MM.1S (cell line): ENCODE results near the gene GRK1.

Source experiments
- DNase-seq: peaks from one replicate; pipeline ENCODE4 v3.0.0-alpha.2; 2015
- H2AFZ ChIP-seq: fragments of 300-600 bp; sonication (generic); 2 replicates; pipeline ENCODE4 v1.6.0; 2016; ENCODE audit warnings: antibody characterized with exemption, low read length
- H3F3A ChIP-seq: fragments of 300-600 bp; sonication (generic); 2 replicates; pipeline ENCODE4 v1.6.1; 2016; ENCODE audit warnings: mild to moderate bottlenecking, antibody characterized with exemption, low read length, moderate library complexity, mixed read lengths; ENCODE audit not compliant: insufficient read depth
- H3K27ac ChIP-seq: fragments of 300-600 bp; sonication (generic); 2 replicates; pipeline ENCODE4 v1.5.1; 2016; ENCODE audit warnings: mild to moderate bottlenecking, low read length
- H3K27me3 ChIP-seq: fragments of 300-600 bp; sonication (generic); replicated peaks from 2 replicates; pipeline ENCODE4 v1.6.0; 2016; ENCODE audit warnings: low read length; ENCODE audit not compliant: insufficient read depth
- H3K36me3 ChIP-seq: fragments of 300-600 bp; sonication (generic); replicated peaks from 2 replicates; pipeline ENCODE4 v1.6.1; 2016; ENCODE audit warnings: mild to moderate bottlenecking, low read length, mixed read lengths; ENCODE audit not compliant: insufficient read depth
- H3K4me1 ChIP-seq: fragments of 300-600 bp; sonication (generic); 2 replicates; pipeline ENCODE4 v1.6.1; 2016; ENCODE audit warnings: low read length, mixed read lengths
- H3K4me2 ChIP-seq: fragments of 300-600 bp; sonication (generic); 2 replicates; pipeline ENCODE4 v1.6.0; 2016; ENCODE audit warnings: low read depth, low read length
- H3K4me3 ChIP-seq: fragments of 300-600 bp; sonication (generic); 2 replicates; pipeline ENCODE4 v1.5.1; 2016; ENCODE audit warnings: low read length, mixed read lengths
- H3K79me2 ChIP-seq: fragments of 300-600 bp; sonication (generic); 2 replicates; pipeline ENCODE4 v1.6.1; 2016; ENCODE audit warnings: mixed run types, low read length, mixed read lengths
- H3K9ac ChIP-seq: fragments of 300-600 bp; sonication (generic); 2 replicates; pipeline ENCODE4 v1.6.1; 2016; ENCODE audit warnings: low read length, mixed read lengths
- H3K9me2 ChIP-seq: fragments of 300-600 bp; sonication (generic); replicated peaks from 2 replicates; pipeline ENCODE4 v1.6.1; 2016; ENCODE audit warnings: mild to moderate bottlenecking, low read length, mixed read lengths; ENCODE audit not compliant: insufficient read depth
- H3K9me3 ChIP-seq: fragments of 300-600 bp; sonication (generic); replicated peaks from 2 replicates; pipeline ENCODE4 v1.6.1; 2016; ENCODE audit warnings: mild to moderate bottlenecking, low read length, mixed read lengths; ENCODE audit not compliant: insufficient read depth
- H4K20me1 ChIP-seq: fragments of 300-600 bp; sonication (generic); 2 replicates; pipeline ENCODE4 v1.6.1; 2016; ENCODE audit warnings: mild to moderate bottlenecking, low read length, moderate library complexity, mixed read lengths; ENCODE audit not compliant: insufficient read depth
- EZH2 ChIP-seq: fragments of 300-600 bp; sonication (generic); optimal IDR thresholded peaks from 2 replicates; pipeline ENCODE3; 2017; ENCODE audit warnings: low read depth, mild to moderate bottlenecking, antibody characterized with exemption, low read length, mixed read lengths
- EZH2phosphoT487 ChIP-seq: fragments of 300-600 bp; sonication (generic); IDR thresholded peaks from 2 replicates; pipeline ENCODE4 v1.6.1; 2018; ENCODE audit warnings: antibody characterized with exemption, low read length
- TF ChIP-seq, protein P1 (sequence below): fragments of 300-600 bp; sonication (generic); IDR thresholded peaks from 2 replicates; pipeline ENCODE4 v1.5.1; 2016; ENCODE audit warnings: antibody characterized with exemption, low read length, mixed read lengths

Gene GRK1

DNA sequence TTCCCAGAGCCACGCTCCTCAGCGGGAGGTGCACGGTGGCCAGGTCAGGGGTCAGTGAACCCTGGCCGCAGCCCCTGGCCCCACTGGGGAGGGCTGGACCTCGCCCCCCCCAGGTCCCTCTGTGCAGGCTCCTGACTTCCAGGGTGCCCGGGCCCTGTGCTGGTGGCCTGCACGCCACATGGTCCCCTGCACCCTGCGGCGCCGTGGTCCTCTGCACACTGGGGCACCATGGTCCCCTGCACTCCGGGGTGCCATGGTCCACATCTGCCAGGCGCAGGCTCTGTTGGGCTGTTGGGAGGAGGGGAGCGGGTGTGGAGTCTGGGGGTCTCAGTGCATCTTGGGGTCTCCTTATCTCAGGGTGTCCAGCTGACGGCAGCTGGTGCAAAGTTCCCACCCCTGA is 68.7 kb downstream of the GRK1 start:
- no peak overlapping the region for H2AFZ ChIP-seq
- H3K9me2 ChIP-seq, result no peaks in the 10 kb centered on the region
- H3K9ac ChIP-seq, result no peak overlapping the region
- no peak overlapping the region for H3K27ac ChIP-seq
- TF ChIP-seq, protein P1, sequence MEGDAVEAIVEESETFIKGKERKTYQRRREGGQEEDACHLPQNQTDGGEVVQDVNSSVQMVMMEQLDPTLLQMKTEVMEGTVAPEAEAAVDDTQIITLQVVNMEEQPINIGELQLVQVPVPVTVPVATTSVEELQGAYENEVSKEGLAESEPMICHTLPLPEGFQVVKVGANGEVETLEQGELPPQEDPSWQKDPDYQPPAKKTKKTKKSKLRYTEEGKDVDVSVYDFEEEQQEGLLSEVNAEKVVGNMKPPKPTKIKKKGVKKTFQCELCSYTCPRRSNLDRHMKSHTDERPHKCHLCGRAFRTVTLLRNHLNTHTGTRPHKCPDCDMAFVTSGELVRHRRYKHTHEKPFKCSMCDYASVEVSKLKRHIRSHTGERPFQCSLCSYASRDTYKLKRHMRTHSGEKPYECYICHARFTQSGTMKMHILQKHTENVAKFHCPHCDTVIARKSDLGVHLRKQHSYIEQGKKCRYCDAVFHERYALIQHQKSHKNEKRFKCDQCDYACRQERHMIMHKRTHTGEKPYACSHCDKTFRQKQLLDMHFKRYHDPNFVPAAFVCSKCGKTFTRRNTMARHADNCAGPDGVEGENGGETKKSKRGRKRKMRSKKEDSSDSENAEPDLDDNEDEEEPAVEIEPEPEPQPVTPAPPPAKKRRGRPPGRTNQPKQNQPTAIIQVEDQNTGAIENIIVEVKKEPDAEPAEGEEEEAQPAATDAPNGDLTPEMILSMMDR, result no peak
- TF ChIP-seq EZH2phosphoT487 (no peak), EZH2 (no peak)
- no peaks in the 10 kb centered on the region for H3K79me2 ChIP-seq
- no peak overlapping the region for H3K4me3 ChIP-seq
- no peaks in the 10 kb centered on the region for H3K36me3 ChIP-seq
- no peaks in the 10 kb centered on the region for H4K20me1 ChIP-seq
- H3F3A ChIP-seq, result peaks cover 6% of the 10 kb centered on the region
- H3K4me1 ChIP-seq, result peaks cover 11% of the 10 kb centered on the region
- no peak for DNase-seq
- H3K4me2 ChIP-seq, result no peak overlapping the region
- H3K27me3 ChIP-seq, result no peaks in the 10 kb centered on the region
- no peaks in the 10 kb centered on the region for H3K9me3 ChIP-seq

- no peak for TF ChIP-seq EZH2
- H3K9me3 ChIP-seq, result no peaks in the 10 kb centered on the region
Measured at GRCh38 chr13:113736258-113736731, 69.3 kb downstream of the GRK1 start.

DNA sequence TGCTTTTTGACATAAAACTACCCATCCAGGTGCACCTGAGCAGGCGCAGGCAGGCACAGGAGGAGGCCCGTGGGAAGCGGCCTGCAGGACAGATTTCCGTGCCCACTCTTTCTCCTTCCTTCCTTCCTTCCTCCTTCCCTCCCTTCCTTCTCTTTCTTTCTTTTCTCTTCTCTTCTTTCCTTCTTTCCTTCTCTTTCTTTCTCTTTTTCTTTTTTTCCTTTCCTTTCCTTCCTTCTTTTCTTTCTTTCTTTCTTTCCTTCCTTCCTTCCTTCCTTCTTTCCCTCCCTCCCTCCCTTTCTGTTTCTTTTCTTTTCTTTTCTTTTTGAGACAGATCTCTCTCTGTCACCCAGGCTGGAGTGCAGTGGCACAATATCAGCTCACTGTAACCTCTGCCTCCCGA is 70.8 kb downstream of the GRK1 start:
- Histone ChIP-seq H4K20me1 (no peaks in the 10 kb centered on the region), H3K27ac (no peak overlapping the region), H3K9me2 (no peaks in the 10 kb centered on the region), H3K9ac (no peak overlapping the region), H3K27me3 (no peaks in the 10 kb centered on the region), H3K4me1 (peaks cover 23% of the 10 kb centered on the region), H3K79me2 (no peaks in the 10 kb centered on the region), H3K4me2 (no peak overlapping the region), H3K36me3 (no peaks in the 10 kb centered on the region), H3F3A (peaks cover 15% of the 10 kb centered on the region), H3K9me3 (no peaks in the 10 kb centered on the region), H3K4me3 (no peak overlapping the region), H2AFZ (no peak overlapping the region)
- no peak for DNase-seq
- TF ChIP-seq EZH2 (no peak), EZH2phosphoT487 (no peak)

More at GRCh38 chr13:113736258-113736731, 69.3 kb downstream of the GRK1 start:
- Histone ChIP-seq H4K20me1 (no peaks in the 10 kb centered on the region), H3K4me3 (no peak overlapping the region), H3K9me2 (no peaks in the 10 kb centered on the region), H3K27me3 (no peaks in the 10 kb centered on the region), H3K4me1 (peaks cover 12% of the 10 kb centered on the region), H3K9ac (no peak overlapping the region), H3K4me2 (no peak overlapping the region), H3K79me2 (no peaks in the 10 kb centered on the region), H3K36me3 (no peaks in the 10 kb centered on the region), H2AFZ (no peak overlapping the region), H3K27ac (no peak overlapping the region), H3F3A (peaks cover 6% of the 10 kb centered on the region)
- no peak for DNase-seq

- DNase-seq, result no peak
- Histone ChIP-seq H3K27me3 (no peaks in the 10 kb centered on the region), H3F3A (peaks cover 10% of the 10 kb centered on the region), H2AFZ (no peak overlapping the region), H3K27ac (no peak overlapping the region), H4K20me1 (no peaks in the 10 kb centered on the region), H3K79me2 (no peaks in the 10 kb centered on the region), H3K9me3 (no peaks in the 10 kb centered on the region), H3K4me1 (peaks cover 42% of the 10 kb centered on the region), H3K4me3 (no peak overlapping the region), H3K4me2 (no peak overlapping the region), H3K9ac (no peak overlapping the region), H3K36me3 (no peaks in the 10 kb centered on the region), H3K9me2 (no peaks in the 10 kb centered on the region)
- TF ChIP-seq EZH2phosphoT487 (no peak), EZH2 (no peak)
- TF ChIP-seq, protein P1, result no peak
Measured at GRCh38 chr13:113739527-113740285, 72.7 kb downstream of the GRK1 start.
